ENCODE measurements around the gene ILRUN.

- TF ChIP-seq CTCF (conservative IDR thresholded peaks at IDR 0.05; ENCODE audit: low read length) (no peak), EZH2phosphoT487 (IDR thresholded peaks at IDR 0.05; ENCODE audit: borderline replicate concordance) (no peak)
Measured at GRCh38 chr6:34658605-34659265, 37.8 kb downstream of the ILRUN start.
